SIG-M5 treated with dmso at 0.1 percent for 504 hours (cell line): ENCODE data around the gene CCL24.
A peak's percentile ranks its signal among the peaks of the same experiment; 100 is the strongest.
"Not testable (repeated sequence)": the region's sequence is repeated elsewhere in the genome, so short reads cannot be mapped to it uniquely, and the experiment has no call there.

Experiments
- DNase-seq: peaks from one replicate; lab custom pipeline; 2025; ENCODE audit not compliant: unreplicated experiment; lab: John Stamatoyannopoulos, UW

Gene CCL24

DNA sequence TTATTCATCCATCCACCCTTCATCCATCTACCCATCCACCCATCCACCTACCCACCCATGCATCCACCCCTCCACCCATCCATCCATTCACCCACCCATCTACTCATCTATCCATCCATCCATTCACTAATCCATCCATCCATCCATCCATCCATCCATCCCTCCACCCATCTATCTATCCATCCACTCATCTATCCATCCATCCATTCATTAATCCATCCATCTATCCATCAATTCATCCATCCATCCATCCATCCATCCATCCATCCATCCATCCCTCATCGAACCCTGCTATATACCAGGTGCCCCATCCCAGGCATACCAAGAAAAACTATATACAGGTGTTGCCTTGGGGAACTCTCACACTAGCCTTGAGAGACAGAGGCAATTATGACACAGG is 7.1 kb upstream of the CCL24 start:
- no peak for DNase-seq

- peak; percentile 35 for DNase-seq
Observed at GRCh38 chr7:75819711-75820110, 6.1 kb upstream of the CCL24 start.

DNA sequence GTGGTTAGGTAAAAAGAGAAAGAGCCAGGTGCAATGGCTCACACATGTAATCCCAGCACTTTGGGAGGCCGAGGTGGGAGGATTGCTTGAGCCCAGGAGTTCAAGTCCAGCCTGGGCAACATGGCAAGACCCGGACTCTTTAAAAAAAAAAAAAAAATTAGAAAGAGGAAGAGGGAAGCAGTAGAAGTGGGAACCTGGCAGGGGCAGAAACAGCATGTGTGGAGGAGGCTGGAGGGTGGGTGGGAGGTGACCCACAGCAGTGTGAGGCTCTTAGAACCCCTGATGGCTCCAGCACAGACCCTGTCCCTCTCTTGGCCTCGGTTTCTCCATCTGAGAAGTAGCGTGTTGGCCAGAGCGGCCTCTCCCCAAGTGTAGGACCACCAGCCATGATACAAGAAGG is 4.9 kb upstream of the CCL24 start:
- DNase-seq: no peak

- DNase-seq: peak; percentile 55
Observed at GRCh38 chr7:75817116-75817515, 3.5 kb upstream of the CCL24 start.

DNA sequence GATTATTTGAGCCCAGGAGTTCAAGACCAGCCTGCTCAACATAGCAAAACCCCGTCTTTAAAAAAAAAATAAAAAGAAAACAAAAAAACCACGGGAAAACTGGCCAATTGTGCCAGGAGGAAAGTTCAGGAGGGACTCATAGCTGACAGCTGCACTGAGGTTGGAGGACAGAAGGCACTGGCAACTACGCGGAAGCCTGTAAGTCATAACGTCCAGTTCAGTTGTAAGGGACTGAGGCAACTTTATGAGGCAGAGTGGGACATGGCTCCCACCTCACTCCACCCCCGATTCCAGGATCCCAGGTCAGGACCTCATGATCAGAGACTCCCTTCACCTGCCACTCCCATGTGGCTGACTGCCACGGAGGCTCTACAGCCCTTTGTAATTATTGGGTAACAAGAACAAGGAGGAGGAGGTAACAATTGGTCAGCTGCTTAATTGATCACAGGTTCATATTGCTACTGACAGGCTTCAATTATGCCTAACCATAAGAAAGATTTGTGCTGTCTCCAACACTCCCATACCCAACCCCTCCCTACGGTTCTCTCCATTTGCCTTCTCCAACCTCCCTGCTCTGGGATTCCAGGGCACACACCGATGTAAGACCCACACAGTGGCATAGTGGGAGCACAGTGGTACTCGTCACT is 1.9 kb upstream of the CCL24 start:
- no peak for DNase-seq

- no peak for DNase-seq
Observed at GRCh38 chr7:75814407-75814947, 871 bp upstream of the CCL24 start.

DNA sequence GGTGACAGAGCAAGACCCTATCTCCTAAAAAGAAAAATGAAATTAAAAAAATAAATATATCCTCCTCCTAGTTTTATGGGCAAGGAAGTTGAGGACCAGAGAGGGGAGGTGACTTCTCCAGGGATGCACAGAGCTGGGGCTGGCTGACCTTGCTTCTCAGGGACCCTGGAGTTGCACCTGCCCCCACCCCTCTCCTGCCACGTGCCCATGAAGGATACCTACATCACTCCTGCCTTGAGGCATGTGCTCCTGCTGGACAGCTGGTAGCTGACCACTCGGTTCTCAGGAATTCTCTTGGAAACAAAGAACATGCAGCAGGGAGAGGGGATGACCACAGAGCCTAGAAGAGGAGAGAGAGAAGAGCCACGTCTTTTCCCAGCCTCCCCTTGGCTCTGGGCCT is 522 bp downstream of the CCL24 start:
- no peak for DNase-seq

GRCh38 chr7:75811894-75812678 is 1.5 kb downstream of the CCL24 start:
- DNase-seq: no peak

GRCh38 chr7:75809396-75809795 is 4.2 kb downstream of the CCL24 start:
- DNase-seq: no peak

GRCh38 chr7:75808106-75808505 is 5.5 kb downstream of the CCL24 start:
- no peak for DNase-seq

DNA sequence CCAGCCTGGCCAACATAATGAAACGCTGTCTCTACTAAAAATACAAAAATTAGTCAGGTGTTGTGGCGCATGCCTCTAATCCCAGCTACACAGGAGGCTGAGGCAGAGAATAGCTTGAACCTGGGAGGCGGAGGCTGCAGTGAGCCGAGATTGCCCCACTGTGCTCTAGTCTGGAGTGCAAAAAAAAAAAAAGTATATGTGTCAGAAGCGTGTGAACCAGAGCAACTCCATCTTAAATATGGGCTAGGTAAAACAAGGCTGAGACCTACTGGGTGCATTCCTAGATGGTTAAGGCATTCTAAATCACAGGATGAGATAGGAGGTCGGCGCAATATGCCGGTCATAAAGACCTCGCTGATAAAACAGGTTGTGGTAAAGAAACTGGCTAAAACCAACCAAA is 6.2 kb downstream of the CCL24 start:
- DNase-seq: no peak

DNA sequence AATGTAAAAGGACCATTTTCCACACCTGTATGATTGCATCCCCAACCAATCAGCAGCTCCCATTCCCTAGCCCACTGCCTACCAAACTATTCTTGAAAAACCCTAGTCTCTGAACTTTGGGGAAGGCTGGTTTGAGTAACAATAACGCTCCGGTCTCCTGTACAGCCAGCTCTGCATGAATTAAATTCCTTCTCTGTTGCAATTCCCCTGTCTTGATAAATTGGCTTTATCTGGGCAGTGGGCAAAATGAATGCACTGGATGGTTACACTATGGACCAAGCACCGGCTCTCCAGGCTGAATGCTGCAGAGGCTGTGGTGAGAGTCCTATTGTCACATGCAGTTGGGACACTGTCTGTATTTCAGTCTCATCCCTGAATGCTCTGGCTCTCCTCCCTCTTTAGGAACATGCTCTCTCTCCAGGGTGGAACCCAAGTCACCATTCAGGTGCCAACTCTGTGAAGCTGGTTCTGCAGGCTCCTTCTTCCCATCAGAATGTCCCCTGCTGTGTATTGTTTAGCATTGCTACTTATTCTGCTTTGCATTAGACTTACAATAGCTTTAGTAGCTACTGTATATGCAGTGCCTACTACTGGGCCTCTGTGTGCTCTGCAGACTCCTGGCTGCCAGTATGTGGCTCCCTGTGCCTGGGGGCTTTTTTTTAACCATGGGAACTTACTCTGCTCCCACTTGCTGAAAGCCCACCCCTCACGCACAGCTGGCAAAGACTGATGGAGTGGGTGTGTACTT is 6.9 kb downstream of the CCL24 start:
- no peak for DNase-seq

DNA sequence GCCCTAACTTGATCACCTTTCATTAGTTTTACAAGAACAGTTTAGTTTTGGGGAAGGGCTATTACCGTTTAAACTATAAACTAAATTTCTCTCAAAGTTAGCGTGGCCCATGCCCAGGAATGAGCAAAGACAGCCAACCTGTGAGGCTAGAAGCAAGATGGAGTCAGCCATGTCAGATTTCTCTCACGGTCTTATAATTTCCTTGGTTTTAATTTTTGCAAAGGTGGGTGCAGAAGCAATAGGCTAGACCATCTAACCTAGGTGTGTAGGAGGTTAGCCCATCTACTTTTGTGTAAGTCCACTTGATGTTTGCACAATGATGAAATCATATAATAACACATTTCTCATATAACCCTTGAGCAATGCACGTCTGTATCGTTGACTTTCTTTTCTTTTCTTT is 8.9 kb downstream of the CCL24 start:
- DNase-seq: no peak

GRCh38 chr7:75804004-75804403 is 9.6 kb downstream of the CCL24 start:
- DNase-seq: no peak

- no peak for DNase-seq
Observed at GRCh38 chr7:75802552-75802821, 11.1 kb downstream of the CCL24 start.

DNA sequence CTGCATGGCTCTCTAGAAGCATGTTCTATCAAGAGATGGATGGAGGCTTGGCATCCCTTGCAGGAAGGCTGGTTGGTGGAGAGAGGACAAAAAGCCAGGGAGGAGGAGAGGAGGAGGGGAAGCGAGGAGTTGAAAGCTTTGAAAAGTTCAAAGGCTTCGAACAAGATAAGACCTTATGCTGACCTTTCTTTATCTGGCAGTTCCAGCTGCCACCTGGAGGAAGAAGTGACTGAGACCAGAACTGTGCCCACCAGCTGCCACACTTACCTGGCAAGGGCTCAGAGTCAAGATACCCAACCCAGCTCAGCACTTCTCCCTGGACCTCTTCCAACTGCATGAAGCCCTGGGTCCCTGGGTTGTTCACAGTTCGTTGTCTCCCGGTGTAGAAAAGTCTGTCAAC is 14.8 kb downstream of the CCL24 start:
- no peak for DNase-seq

DNA sequence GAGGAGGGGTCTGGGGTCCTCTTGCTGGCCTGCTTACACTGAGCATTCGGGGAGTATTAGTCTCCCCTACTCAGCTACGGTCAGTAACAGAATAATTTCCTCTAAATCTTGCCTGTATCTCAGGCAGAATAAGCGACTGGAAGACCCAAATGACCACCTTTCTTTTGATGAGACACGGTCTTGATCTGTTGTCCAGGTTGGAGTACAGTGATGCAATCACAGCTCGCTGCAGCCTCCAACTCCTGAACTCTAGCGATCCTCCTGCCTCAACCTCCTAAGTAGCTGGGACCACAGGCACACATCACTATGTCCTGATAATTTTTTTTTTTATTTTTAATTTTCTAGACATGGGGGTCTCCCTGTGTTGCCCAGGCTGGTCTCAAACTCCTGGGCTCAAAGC is 17.2 kb downstream of the CCL24 start:
- DNase-seq: no peak

DNA sequence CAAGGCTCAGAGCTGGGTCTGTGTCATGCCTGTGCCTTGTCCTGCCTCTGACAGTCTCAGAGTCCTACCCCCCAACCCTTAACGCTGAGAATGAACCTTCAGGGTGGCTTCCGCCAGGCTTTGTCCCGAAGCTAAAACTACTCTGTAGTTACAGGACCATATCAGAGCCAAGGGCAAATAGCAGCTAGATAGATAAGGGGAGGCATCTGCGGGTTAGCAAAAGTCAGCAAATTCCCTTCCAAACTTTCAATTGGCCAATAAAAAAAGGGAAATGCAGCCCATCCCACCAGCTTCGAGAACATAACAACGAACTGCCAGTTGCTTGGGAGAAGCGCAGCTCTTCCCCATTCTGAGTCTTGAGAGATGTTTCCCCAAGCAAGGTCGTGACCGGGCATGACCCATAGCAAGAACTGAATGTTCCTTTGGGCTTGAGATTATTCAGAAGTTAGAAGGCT is 17.7 kb downstream of the CCL24 start:
- DNase-seq: peak; percentile 66

- no peak for DNase-seq
Observed at GRCh38 chr7:75793676-75794075, 19.9 kb downstream of the CCL24 start.

DNA sequence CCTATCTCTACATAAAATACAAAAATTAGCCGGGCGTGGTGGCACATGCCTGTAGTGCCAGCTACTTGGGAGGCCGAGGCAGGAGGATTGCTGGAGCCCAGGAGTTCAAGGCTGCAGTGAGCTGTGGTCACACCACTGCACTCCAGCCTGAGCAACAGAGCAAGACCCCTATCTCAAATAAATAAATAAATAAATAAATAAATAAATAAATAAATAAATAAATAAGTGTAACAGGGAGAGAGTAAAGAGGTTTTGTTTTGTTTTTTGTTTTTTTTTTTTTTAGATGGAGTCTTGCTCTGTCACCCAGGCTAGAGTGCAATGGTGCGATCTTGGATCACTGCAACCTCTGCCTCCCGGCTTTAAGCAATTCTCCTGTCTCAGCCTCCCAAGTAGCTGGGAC is 21.0 kb downstream of the CCL24 start:
- DNase-seq: not testable (repeated sequence)

- DNase-seq: no peak
Observed at GRCh38 chr7:75789361-75789924, 24.2 kb downstream of the CCL24 start.
